NCI-H1694 (cell line): ENCODE measurements around the gene PSEN1.

Experiments used
- DNase-seq: peaks from one replicate; lab custom pipeline; 2025; lab: John Stamatoyannopoulos, UW

Gene PSEN1

DNA sequence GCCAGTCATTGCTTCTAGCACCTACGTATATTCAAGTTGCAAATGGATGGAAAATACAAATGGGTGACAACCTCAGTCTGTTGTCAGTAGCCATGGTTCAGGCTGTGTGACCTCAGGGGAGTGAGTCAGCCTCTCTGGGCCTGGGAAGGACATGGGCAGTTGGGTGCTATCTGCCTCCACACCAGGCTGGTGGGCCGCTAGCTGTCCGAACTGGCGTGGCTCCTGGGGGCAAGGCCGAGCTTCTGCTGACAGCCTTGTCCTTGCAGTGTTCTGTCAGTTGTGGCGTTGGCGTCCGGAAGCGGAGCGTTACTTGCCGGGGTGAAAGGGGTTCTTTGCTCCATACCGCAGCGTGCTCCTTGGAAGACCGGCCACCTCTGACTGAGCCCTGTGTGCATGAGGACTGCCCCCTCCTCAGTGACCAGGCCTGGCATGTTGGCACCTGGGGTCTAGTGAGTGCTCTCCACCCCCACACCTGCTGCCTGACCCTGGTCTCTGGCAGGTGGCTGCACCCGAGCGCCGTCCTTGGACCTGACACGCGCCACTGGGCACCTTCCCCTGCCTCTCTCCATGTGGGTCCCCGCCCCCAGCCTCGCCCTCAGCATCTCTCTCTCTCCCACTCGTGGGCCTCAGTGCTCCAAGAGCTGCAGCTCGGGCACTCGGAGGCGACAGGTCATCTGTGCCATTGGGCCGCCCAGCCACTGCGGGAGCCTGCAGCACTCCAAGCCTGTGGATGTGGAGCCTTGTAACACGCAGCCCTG is 118.1 kb downstream of the PSEN1 start:
- DNase-seq: no peak

DNA sequence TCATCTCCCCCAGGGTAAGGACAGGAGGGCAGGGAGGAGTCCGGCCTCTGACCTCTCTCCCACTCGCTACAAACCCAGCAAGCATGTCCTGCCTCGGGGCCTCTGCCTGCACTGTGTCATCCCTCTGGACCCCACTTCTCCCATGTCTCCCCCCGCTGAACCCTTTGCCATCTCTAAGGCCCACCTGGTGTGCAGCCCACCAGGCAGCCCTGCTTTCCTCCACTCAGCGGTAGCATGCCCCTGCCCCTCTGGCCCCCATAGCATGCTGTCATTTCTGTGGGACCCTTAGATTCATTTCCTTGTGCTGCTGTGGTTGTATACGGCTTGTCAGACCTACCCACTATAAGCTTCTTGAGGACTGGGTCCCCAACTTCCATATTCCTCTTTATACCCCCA is 118.7 kb downstream of the PSEN1 start:
- no peak for DNase-seq

- no peak for DNase-seq
Measured at GRCh38 chr14:73255693-73256225, 119.5 kb downstream of the PSEN1 start.

GRCh38 chr14:73258076-73258475 is 121.8 kb downstream of the PSEN1 start:
- DNase-seq: no peak

- no peak for DNase-seq
Measured at GRCh38 chr14:73258845-73259611, 122.7 kb downstream of the PSEN1 start.

- DNase-seq: no peak
Measured at GRCh38 chr14:73259837-73260236, 123.5 kb downstream of the PSEN1 start.

DNA sequence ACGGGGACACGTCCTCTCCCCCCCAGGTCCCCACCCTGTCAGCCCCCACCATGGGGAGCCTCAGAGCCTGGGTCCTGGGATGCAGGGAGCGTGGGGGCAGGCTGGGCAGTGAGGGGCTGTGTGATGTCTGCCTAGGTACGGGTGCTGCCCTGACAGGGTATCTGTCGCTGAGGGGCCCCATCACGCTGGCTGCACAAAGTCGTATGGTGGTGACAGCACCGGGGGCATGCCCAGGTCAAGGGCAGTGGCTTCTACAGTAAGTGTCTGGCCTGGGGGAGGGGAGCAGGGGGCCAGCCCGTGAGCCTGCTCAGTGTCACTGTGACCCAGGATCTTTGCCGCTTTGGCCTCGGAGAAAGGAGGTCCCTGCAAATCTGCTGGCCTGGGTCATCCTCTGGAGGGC is 124.3 kb downstream of the PSEN1 start:
- DNase-seq: no peak

- DNase-seq: no peak
Measured at GRCh38 chr14:73261075-73261474, 124.8 kb downstream of the PSEN1 start.

DNA sequence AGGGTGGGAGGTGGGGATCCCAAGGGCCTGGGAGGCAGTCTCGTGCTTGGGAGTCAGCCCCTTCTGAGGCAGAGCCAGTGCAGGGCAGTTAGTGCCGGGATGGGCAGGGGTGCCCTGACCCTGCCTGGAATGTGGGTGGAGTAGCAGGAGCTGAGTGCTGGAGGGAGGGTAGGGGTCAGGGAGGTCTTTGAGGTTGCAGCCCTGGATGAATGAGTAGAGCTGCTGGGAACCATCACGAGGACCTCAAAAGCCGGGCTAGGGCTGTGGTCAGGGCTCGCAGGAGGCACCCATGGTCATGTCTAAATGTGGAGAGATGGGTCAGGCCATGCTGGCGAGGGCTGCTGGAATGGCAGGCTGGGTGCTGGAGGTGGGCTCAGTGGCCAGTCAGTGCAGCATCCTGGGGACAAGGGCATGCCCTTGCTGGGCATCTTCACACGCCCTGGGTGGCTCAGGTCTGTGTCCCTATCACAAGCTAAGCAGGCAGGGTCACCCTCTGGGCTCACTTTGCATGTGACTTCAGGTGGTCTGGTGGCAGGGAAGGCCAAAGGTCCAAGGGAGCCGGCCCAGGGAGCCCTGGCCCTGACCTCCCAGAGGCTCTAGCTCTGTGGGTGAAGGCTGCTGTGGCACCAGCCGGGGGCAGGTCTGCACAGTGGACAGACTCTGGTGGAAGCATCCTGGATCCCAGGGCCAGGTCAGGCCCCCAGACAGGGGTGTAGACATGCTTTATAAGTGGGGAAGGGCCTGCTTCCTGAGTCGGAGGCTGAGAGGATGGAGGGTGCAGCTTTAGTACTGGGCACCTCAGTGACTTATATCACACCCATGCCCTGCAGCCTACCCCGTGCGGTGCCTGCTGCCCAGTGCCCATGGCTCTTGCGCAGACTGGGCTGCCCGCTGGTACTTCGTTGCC is 125.5 kb downstream of the PSEN1 start:
- DNase-seq: no peak

DNA sequence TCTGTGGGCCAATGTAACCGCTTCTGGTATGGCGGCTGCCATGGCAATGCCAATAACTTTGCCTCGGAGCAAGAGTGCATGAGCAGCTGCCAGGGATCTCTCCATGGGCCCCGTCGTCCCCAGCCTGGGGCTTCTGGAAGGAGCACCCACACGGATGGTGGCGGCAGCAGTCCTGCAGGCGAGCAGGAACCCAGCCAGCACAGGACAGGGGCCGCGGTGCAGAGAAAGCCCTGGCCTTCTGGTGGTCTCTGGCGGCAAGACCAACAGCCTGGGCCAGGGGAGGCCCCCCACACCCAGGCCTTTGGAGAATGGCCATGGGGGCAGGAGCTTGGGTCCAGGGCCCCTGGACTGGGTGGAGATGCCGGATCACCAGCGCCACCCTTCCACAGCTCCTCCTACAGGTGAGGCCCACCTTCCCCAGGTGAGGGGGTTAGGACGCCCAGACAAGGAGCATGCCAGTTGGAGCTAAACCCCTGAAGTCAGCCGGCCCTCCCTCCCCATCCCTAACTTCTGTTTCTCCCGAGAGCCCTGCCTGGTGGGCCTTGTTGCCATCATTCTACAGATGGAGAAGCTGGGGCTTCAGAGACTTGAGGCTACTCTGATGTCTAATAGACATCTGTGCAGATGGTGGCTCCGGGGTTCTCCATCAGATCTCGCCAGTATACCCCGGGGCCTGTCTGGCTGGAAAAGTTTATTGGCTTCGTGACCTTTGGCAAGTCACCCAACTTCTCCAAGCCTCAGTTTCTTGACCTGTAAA is 126.3 kb downstream of the PSEN1 start:
- DNase-seq: no peak

- DNase-seq: no peak
Measured at GRCh38 chr14:73263606-73264005, 127.3 kb downstream of the PSEN1 start.

DNA sequence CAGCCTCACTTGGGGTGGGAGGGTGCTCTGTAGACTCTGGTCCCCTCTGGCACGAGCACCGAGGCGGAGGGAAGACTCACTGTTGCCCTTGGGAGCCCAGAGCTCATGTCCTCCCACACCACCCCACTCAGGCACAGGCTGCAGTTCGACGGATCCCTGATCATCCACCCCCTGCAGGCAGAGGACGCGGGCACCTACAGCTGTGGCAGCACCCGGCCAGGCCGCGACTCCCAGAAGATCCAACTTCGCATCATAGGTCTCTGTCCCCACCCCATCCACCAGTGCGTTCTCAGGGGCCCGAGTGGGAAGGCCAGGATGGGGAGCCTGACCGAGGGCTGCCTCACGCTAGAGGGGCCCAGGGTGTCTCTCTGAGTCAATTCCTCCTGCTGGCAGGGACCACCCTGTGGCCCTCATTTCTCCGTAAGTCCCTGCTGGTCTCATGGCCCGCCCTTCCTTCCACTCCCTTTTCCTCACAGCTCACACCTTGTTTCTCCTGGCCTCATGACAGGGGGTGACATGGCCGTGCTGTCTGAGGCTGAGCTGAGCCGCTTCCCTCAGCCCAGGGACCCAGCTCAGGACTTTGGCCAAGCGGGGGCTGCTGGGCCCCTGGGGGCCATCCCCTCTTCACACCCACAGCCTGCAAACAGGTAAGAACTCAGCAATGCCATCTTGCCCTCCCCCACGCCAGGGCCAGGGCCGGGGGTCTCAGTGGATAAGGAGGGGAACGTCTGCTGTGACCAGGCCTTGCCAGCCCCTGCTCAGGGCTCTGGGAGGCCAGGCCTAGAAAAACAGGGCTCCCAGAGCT is 128.0 kb downstream of the PSEN1 start:
- DNase-seq: no peak

- DNase-seq: no peak
Measured at GRCh38 chr14:73264885-73265720, 128.8 kb downstream of the PSEN1 start.

DNA sequence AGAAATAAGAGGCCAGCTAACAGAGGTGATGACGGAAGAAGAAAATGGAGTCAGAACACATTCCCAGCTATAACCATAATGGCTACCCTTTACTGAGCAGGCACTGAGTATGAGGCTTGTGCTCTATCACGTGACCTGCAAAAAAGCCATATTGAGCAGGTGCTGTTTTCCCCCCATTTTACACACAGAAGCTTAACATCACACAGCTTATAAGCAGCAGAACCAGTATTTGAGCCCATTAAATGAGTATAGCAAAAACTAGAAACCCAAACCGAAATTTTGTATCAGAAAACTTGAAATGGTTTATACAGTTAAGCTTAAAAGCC is 129.4 kb downstream of the PSEN1 start:
- no peak for DNase-seq

GRCh38 chr14:73266317-73266716 is 130.0 kb downstream of the PSEN1 start:
- no peak for DNase-seq

DNA sequence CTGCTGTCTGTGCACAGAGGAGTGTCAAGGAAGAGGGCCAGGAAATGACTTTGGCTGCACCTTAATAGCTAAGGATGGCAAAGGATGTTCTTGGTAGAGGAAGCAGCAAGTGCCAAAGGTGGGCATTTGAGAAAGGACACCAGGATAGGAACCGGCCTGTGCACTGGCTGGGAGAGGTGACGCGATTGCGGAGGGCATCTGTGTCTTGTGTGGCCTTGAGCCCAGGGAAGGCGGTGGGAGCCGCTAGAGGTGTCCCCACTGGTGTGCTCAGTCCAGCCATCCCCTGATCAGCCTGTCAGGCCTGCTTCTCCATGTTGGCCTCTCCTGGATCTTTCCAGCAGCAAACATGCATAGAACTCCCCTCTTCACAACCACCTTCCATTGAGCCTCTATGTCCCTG is 131.2 kb downstream of the PSEN1 start:
- no peak for DNase-seq

GRCh38 chr14:73269729-73270531 is 133.6 kb downstream of the PSEN1 start:
- no peak for DNase-seq

- DNase-seq: peak; percentile 93
Measured at GRCh38 chr14:73272393-73272792, 136.1 kb downstream of the PSEN1 start.
